Ecto neural progenitor cell (in vitro differentiated cells): ENCODE measurements around the gene OR11A1.
"Not testable (repeated sequence)": the region's sequence is repeated elsewhere in the genome, so short reads cannot be mapped to it uniquely, and the experiment has no call there.

ENCODE experiments used
- DNase-seq: peaks from one replicate; pipeline ENCODE4 v3.0.0-alpha.2; 2018; ENCODE audit warnings: low spot score

OR11A1 gene

DNA sequence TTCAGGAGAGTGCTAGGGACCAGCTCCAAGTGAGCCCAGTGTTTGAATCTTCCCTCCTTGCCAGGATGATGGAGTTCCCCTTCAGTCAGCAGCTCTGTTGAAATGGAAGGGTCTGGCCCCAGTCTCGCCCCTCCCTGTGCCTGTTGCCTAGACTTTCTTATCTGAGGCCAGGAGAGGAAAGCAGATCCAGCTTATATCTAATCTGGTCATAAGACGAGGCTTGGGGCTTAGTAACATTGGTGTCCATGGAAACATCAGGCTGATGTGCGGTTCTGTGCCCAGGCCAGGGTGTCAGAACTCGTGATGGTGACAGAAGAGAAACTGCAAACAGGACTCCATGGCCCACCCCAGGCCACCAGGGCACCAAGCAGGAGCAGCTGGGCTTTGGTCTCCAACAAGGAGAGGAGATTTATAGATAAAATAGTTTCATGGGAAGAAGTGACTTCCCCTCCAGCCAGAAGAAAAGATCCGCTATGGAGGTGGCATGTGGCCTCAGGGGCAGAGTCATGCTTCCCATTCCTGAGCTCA lies 21.1 kb upstream of the OR11A1 start:
- DNase-seq, result no peak

GRCh38 chr6:29474996-29475395 lies 18.1 kb upstream of the OR11A1 start:
- no peak for DNase-seq

- no peak for DNase-seq
These were observed 9.4 kb upstream of the OR11A1 start for GRCh38 chr6:29466241-29466640.

DNA sequence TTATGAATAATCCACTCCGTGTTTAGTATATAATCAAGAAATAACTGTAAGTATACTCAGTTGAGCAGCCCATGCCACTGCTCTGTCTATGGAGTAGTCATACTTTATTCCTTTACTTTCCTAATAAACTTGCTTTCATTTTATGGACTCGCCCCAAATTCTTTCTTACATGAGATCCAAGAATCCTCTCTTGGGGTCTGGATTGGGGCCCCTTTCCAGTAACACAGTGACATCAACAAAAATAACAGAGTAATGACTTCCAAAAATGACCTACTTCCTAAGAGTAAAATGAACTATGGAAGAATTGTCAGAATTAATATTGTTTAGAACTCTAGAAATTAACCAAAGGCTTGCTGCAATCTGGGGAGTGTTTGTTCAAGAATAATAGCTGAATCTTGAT lies 8.9 kb upstream of the OR11A1 start:
- DNase-seq, result no peak

- no peak for DNase-seq
These were observed 8.4 kb upstream of the OR11A1 start for GRCh38 chr6:29465279-29465678.

DNA sequence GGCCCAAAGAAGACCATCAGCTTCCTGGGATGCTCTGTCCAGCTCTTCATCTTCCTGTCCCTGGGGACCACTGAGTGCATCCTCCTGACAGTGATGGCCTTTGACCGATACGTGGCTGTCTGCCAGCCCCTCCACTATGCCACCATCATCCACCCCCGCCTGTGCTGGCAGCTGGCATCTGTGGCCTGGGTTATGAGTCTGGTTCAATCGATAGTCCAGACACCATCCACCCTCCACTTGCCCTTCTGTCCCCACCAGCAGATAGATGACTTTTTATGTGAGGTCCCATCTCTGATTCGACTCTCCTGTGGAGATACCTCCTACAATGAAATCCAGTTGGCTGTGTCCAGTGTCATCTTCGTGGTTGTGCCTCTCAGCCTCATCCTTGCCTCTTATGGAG lies 5.2 kb upstream of the OR11A1 start:
- DNase-seq, result no peak

DNA sequence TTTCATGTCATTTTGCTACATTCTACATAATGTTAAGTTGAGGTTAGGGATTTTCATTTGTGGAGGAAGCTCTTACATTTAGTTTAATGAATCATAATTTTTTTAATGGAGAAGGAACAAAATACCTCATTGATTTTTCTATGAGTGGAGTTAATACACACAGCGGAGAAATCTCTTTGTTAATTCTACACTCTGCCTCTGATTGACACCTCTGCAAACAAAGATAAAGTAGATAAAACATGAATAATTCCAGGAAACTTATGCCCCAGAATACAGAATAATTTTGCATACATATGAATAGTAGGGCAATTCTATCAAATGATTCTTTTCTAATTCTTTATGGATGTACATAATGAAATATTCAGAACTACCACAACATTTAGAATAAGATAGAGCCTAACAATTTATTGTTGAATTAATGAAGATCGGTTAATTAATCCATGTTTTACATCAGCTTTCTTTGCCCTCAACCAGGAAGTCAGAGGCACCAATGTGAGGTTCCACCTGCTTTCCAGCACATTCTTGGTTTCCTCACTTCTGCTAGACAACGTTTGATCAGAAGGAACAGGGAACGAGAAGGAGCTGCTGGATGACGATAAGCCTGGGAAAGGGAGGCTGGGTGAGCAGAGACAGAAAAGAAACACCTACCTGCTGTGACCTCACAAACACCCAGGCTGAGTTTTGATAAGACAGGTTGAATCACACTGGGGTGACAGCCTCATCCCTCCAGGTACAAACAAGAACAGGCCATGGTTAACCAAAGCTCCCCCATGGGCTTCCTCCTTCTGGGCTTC lies 4.3 kb upstream of the OR11A1 start:
- no peak for DNase-seq

DNA sequence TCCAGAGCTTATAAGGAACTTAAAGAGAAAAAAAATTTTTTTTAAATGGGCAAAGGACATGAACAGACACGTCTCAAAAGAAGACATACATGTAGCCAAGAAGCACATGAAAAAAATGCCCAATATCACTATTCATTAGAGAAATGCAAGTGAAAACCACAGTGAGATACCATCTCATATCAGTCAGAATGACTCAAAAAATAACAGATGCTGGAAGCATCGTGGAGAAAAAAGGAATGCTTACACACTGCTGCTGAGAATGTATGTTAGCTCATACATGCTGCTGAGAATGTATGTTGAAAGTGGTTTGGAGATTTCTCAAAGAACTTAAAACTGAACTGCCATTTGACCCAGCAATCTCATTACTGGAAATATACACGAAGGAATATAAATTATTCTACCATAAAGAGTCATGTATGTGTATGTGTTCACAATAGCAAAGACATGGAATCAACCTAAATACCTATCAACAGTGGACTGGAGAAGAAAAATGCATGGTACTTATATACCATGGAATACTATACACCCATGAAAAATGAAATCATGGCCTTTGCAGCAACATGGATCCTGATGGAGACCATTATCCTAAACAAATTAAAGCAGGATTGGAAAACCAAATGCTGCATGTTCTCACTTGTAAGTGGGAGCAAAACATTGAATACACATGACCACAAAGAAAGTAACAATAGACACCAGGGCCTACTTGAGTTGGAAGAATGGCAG lies 5.2 kb downstream of the OR11A1 start:
- no peak for DNase-seq

DNA sequence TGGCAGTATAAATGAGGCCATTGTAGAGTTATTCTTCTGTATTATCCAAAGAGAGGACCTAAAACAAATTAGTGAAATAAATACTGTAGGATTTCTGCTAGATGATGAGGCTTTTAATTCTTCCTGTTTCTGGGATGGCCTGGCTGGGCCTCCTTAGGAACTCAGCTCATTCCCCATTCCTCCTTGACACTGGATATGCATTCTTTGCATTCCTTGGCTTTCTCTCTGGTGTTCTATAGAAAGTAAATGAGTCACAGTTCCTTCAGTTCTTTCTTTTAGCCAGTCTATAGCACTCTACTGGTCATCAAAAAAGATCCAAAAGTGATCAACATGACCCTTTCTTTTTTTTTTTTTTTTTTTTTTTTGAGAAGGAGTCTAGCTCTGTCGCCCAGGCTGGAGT lies 9.2 kb downstream of the OR11A1 start:
- DNase-seq, result no peak

GRCh38 chr6:29444031-29444430 lies 12.8 kb downstream of the OR11A1 start:
- not testable (repeated sequence) for DNase-seq

GRCh38 chr6:29442719-29443118 lies 14.2 kb downstream of the OR11A1 start:
- DNase-seq, result no peak

DNA sequence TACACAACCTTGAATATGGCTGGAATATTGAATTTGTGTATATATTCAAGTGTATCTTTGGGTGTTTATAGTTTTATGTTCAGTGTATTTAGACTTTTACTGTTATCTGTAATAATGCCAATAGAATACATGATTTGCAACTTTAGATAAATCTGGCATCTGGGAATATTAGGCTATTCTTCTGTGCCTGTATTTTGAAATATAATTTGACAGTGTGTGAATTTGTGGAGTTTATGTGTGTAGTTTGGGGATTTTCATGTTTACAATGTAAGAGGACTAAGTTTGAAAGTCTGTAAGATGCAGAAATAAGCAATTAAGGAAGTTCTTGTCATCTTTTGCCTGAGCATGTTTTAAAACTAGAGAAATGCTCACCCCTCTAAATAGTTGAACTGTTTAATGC lies 17.9 kb downstream of the OR11A1 start, which contains the start of gene OR10C1:
Gene OR10C1 (plus strand): TSS at position 301 of the 400 bp plus-strand sequence. CDS start 710 bp downstream, outside the sequence.
- no peak for DNase-seq

GRCh38 chr6:29436730-29437129 lies 20.1 kb downstream of the OR11A1 start:
- not testable (repeated sequence) for DNase-seq

DNA sequence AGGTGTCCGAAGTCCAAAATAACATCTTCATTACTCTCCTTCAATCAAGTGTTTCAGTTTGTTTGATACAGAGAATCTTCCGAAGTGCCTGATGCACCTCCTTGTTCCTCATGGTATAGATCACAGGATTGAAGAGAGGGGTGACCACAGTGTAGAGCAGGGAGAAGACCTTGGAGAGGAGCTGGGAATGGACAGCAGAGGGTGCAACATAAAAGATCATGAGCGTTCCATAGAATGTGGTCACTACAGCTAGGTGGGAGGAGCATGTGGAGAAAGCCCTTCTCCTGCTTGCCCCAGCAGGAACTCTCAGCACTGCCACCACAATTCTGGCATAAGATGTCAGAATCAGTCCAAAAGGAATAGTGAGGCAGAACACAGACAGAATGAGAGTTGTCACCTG lies 30.2 kb downstream of the OR11A1 start:
- DNase-seq, result no peak

DNA sequence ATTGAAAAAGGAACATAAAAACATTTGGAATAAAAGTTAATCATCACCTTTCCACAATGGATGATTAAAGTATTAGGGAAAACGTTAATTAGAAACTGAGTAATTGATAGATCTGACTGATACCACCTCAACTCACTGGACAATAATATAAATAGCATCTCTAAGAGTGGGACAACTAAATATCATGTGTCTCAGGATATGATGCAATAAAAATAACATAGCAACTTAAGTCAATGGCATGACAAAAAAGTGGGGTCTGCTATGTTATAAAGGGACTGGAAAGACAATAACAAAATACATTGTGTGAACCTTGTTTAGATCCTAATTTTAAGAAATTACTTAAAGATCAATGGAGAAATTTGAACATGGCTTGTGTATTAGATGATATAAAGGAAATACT lies 31.8 kb downstream of the OR11A1 start:
- no peak for DNase-seq

GRCh38 chr6:29424575-29424974 lies 32.3 kb downstream of the OR11A1 start:
- DNase-seq, result no peak

- no peak for DNase-seq
These were observed 32.7 kb downstream of the OR11A1 start for GRCh38 chr6:29424168-29424567.

- DNase-seq, result no peak
These were observed 37.4 kb downstream of the OR11A1 start for GRCh38 chr6:29419516-29419915.

GRCh38 chr6:29414588-29414987 lies 42.3 kb downstream of the OR11A1 start, which contains the start of gene OR12D1:
OR12D1 (plus strand) TSS chr6:29414928.
- DNase-seq, result no peak

DNA sequence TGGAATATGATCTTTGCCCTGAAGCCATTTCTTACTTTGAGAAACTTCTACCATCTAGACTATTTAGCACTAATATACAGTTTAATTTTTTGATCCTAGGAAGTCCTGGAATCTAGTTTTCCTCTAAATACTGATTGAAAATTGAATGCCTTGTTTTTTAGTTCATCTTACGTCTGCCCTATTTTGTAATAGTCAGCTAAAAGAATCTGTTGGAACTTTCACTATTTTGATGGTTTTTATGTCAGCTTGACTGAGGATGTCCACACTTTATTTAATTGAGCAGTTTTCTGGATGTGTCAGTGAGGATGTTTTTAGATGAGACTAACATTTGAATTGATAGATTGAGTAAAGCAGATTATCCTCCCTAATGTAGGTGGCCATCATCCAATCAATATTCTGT lies 53.1 kb downstream of the OR11A1 start:
- DNase-seq, result no peak

DNA sequence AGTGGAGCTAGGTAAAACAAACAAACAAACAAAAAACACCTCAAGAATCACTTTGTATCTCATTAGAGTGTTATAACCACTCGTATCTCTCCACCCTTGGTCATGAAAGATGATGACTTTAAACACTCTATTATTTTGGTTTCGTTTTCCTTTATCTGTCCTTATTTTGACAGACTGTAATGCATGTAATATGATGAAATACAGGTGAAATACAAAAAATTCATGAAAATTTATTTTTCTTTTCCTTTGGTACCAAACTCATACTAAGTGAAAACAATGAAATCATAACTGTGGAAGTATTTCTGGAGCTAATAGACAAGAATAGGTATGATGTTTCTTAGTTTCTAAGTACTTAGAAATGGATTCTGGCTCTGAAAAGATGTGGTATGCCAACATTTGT lies 57.3 kb downstream of the OR11A1 start:
- DNase-seq, result no peak

DNA sequence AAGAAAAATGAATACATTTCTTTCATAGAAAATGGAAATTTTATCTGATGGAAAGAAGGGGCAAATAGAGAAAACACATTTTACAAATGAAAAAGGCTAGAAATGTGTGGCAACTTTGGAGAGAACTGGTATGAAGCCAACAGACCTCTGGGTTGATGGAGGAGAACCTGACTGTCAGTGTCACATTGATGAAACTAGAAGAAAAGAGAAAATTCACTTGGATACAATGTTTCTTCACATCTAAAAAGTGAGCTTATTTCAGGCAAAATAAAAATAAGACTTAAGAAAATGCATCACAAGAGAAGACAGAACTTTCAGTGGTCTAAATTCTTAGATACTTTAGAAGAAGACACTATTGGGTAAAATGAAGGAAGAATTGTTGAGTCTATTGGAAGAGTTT lies 61.5 kb downstream of the OR11A1 start, which contains the start of gene OR12D2:
Gene OR12D2 (plus strand): TSS at position 301 of the 400 bp plus-strand sequence. CDS start 1,069 bp downstream, outside the sequence.
- no peak for DNase-seq

DNA sequence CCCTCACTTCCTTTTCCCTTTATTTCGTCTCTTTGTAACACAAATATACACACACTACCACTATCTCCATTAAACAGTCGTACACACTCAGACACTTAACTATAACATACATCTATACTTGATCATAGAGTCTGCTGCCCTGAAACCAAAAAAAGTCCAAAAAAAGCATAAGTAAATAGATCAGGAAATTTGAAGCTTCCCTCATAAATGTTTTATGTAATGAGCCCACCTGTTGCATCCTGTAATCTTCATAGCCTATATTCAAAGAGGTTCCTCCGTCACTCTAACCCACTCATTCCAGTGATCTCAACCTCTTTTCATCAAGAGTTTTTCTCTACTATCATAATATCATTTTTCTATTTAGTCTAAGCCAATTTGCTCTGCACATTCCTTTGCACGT lies 68.3 kb downstream of the OR11A1 start:
- no peak for DNase-seq
